Measurements from ENCODE around the gene AHSG.

Gene AHSG

DNA sequence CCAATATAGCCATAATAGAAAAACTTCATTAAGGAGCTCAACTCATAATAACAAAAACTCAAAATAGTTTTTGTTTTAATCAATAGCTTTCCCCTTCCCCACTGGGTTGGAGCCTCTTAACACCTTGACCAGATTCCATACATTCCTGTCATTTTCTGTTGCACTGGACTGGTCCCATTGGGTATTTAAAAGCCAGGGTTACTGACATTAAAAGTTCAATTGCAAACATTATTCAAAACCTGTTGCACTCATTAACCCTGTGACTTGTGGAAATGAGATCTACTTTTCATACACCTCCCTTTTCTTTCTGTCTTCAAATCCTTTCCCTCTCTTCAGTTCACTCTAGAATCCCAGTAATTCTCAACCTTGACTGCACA, 51.2 kb downstream of the AHSG start:
- H3K4me3 ChIP-seq (ENCODE audit: low read length), result no peak overlapping the region
- TF ChIP-seq, protein P1, sequence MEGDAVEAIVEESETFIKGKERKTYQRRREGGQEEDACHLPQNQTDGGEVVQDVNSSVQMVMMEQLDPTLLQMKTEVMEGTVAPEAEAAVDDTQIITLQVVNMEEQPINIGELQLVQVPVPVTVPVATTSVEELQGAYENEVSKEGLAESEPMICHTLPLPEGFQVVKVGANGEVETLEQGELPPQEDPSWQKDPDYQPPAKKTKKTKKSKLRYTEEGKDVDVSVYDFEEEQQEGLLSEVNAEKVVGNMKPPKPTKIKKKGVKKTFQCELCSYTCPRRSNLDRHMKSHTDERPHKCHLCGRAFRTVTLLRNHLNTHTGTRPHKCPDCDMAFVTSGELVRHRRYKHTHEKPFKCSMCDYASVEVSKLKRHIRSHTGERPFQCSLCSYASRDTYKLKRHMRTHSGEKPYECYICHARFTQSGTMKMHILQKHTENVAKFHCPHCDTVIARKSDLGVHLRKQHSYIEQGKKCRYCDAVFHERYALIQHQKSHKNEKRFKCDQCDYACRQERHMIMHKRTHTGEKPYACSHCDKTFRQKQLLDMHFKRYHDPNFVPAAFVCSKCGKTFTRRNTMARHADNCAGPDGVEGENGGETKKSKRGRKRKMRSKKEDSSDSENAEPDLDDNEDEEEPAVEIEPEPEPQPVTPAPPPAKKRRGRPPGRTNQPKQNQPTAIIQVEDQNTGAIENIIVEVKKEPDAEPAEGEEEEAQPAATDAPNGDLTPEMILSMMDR (IDR thresholded peaks at IDR 0.05; ENCODE audit: insufficient read depth, low read depth, low read length, missing control alignments), result no peak
- DNase-seq (ENCODE audit: low read depth), result no peak

DNA sequence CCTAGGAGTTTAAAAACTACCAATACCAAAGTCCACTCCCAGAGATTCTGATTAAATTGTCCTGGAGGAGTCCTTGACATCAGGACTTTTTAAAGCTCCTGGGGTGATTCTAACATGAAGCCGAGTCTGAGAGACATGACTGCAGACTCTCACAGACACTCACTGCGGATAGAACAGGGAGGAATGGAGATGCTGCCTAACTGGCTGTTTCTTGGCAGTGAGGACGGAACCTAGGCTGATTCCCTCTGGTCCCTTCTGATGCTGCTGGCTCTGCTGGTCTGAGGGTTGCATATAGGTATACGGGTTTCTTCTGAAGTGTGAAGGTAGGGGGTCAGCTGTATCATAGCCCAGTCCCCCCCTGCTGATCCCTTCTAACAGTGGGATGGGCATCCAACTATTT, 51.6 kb downstream of the AHSG start:
- TF ChIP-seq, protein P1 (IDR thresholded peaks at IDR 0.05; ENCODE audit: insufficient read depth, low read depth, low read length, missing control alignments), result no peak
- DNase-seq (ENCODE audit: low read depth), result no peak

DNA sequence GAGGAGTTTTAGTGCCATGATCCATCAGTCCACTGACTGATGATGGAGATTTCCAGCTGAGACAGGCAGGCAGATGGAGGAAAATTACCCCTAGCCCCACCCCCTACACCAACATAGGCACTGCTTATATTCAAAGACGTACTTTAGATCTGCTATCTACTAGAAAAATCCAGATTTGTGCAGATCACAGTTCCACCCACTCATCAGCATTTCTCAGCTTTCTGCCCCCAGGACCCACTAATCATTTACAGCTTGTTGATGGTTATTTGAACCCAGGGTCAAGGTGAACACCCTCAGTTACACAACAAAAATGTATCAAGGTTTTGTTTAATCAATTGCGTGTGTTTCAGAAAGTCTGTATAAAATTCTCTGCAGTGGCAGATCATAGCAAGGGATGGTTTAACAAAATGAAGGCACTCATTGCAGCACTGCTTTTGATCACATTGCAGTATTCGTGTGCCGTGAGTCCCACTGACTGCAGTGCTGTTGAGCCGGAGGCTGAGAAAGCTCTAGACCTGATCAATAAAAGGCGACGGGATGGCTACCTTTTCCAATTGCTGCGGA, 52.8 kb downstream of the AHSG start, which contains the start of gene HRG:
TSS of gene HRG (plus strand) at position 390 of the 564 bp plus-strand sequence. CDS start at position 408, 18 bp downstream.
- TF ChIP-seq, protein P1 (IDR thresholded peaks at IDR 0.05; ENCODE audit: insufficient read depth, low read depth, low read length, missing control alignments), result no peak
- DNase-seq (ENCODE audit: low read depth), result no peak

More for the DNA sequence above, 51.6 kb downstream of the AHSG start:
- H3K4me3 ChIP-seq (ENCODE audit: low read length), result no peak overlapping the region

DNA sequence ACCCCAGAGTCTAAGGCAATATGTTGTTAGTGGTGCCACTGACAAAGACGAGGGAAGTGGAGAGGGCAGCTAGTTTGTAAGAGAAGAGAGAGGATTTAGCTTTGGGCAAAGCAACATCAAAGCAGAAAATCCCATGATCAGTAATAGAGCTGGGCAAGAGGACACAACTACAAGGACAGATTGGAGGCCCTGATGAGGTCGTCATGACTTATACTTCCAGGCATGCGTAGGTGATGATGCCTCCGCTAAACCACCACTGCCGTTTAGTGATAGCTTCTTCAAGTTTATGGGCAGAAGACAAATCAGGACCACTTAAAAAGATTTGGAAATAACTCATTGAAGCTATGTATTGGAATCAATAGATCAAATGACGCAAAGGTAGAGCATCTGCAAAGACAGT, 55.6 kb downstream of the AHSG start:
- peak; percentile 52 for DNase-seq (ENCODE audit: low read depth)
- TF ChIP-seq, protein P1 (IDR thresholded peaks at IDR 0.05; ENCODE audit: insufficient read depth, low read depth, low read length, missing control alignments), result no peak
- no peak overlapping the region for H3K4me3 ChIP-seq (ENCODE audit: low read length)

More for the DNA sequence above, 52.8 kb downstream of the AHSG start, which contains the start of gene HRG:
- H3K4me3 ChIP-seq (ENCODE audit: low read length), result no peak within 1 kb of the TSS

DNA sequence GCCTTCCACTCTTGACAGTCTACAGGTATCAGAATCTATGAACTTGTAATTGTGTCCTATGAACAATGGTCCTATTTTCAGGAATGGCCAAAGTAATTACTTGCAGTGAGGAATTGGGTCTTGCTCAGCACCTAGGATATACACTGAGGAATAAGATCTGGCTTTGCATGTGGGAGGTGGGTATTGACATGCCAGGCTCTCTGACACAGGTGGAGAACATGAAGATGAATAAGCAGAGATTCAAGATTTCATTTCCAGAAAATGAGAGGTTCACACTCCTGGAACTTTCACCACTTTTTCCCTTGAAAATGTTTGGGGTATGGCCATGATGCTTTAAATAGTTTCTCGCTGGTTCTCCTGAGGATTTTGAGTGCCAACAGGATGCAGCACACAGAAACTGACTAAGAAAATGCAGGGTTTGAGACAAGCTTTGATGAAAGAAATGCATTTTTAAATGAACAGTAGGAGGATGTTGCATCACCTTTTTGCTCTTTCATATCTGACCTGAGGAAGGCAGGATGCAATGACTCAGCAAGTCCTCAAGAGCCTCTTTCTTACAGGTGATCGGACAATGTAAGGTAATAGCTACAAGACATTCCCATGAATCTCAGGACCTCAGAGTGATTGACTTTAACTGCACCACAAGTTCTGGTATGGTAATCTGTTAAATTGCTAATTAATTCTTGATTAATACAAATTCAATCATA, 56.7 kb downstream of the AHSG start:
- TF ChIP-seq, protein P1 (IDR thresholded peaks at IDR 0.05; ENCODE audit: insufficient read depth, low read depth, low read length, missing control alignments), result no peak
- H3K4me3 ChIP-seq (ENCODE audit: low read length), result no peak overlapping the region
- peak; percentile 79 for DNase-seq (ENCODE audit: low read depth)

DNA sequence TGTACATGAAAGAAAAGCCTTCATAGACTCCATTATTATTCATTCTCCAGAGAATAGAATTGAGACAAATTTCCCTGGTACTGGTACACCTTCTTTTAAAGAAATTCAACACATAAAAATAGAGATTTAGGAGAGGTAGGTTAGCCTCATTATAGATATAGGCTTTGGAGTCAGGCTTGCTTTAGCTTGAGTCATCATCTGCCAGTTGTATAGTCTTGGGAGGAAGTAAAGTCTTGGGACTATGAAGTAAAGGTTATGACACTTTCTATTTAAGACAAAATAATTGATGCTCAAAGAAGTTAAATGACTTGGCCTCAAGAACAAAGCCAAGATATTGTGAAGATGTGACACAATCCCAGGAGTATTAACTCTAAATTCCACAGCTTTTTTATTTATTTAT, 57.3 kb downstream of the AHSG start:
- peak; percentile 47 for DNase-seq (ENCODE audit: low read depth)
- TF ChIP-seq, protein P1 (IDR thresholded peaks at IDR 0.05; ENCODE audit: insufficient read depth, low read depth, low read length, missing control alignments), result no peak
- no peak overlapping the region for H3K4me3 ChIP-seq (ENCODE audit: low read length)

Data from epithelial cell of esophagus (primary cell).